GM23338 (cell line): ENCODE data around the gene FRRS1L.

ENCODE experiments used
- CREB1 ChIP-seq: fragments of 250-450 bp; sonication (Bioruptor Pico); IDR thresholded peaks from 2 replicates; pipeline ENCODE4 v1.5.0; 2020; ENCODE audit warnings: low read depth, mild to moderate bottlenecking, moderate library complexity
- CTCF ChIP-seq, 2 experiments: fragments of 200-600 bp in 1 of 2; sonication (generic) in 1 of 2; conservative IDR thresholded peaks; 2 replicates each; pipeline versions ENCODE4 v1.5.1 to v1.6.1; 2016 to 2017; ENCODE audit warnings: antibody characterized with exemption in 2 of 2, low read depth in 2 of 2, mild to moderate bottlenecking in 2 of 2, moderate library complexity in 1 of 2
- EZH2 ChIP-seq: fragments of 200-600 bp; sonication (generic); IDR thresholded peaks from one replicate; pipeline ENCODE4 v1.8.0; 2017; ENCODE audit warnings: antibody characterized with exemption, mild to moderate bottlenecking, low read depth; ENCODE audit not compliant: unreplicated experiment
- EZH2phosphoT487 ChIP-seq: fragments of 200-600 bp; sonication (generic); IDR thresholded peaks from one replicate; pipeline ENCODE4 v1.8.1; 2018; ENCODE audit warnings: antibody characterized with exemption; ENCODE audit not compliant: unreplicated experiment
- POLR2AphosphoS5 ChIP-seq: IDR thresholded peaks from 2 replicates; pipeline ENCODE4 v1.6.1; 2016; ENCODE audit warnings: antibody characterized with exemption, low read depth
- REST ChIP-seq: IDR thresholded peaks from one replicate; pipeline ENCODE4 v1.6.1; 2018; ENCODE audit warnings: antibody characterized with exemption; ENCODE audit not compliant: unreplicated experiment

- TF ChIP-seq CTCF (conservative IDR thresholded peaks at IDR 0.05; ENCODE audit: low read depth in 2 of 2) (no peak), EZH2 (no peak), POLR2AphosphoS5 (no peak), REST (no peak), CREB1 (CRISPR knock-in tag) (no peak), EZH2phosphoT487 (no peak)
Observed at GRCh38 chr9:109092587-109092986, 74.5 kb downstream of the FRRS1L start.
